Neural cell (in vitro differentiated cells): ENCODE data around the gene FBXO5. TPM values are rescaled to one million over a fixed set of nuclear protein-coding genes. Genes with fewer than 3 reads are reported as not detected.
"Not testable (repeated sequence)": the region's sequence is repeated elsewhere in the genome, so short reads cannot be mapped to it uniquely, and the experiment has no call there.

Source experiments
- H2AFZ ChIP-seq: fragments of 200-600, 300-800 bp; sonication (generic), shearing (Covaris generic); 2 replicates; pipeline ENCODE4 v1.6.0; 2014; ENCODE audit warnings: low read depth, mild to moderate bottlenecking, antibody characterized with exemption, low read length, moderate library complexity
- H3F3A ChIP-seq: fragments of 200-600 bp; shearing (Covaris generic); 2 replicates; pipeline ENCODE4 v1.6.1; 2016; ENCODE audit warnings: mild to moderate bottlenecking, moderate library complexity, mixed read lengths, antibody characterized with exemption, low read length; ENCODE audit not compliant: insufficient read depth, poor library complexity, severe bottlenecking
- H3K27ac ChIP-seq: fragments of 200-600, 300-800 bp; sonication (generic), shearing (Covaris generic); 2 replicates; pipeline ENCODE4 v1.5.1; 2014; ENCODE audit warnings: mild to moderate bottlenecking, low read length, moderate library complexity
- H3K27me3 ChIP-seq: fragments of 300-800, 200-600 bp; sonication (generic), shearing (Covaris generic); 2 replicates; pipeline ENCODE4 v1.6.0; 2014; ENCODE audit warnings: mild to moderate bottlenecking, low read depth, low read length, moderate library complexity; ENCODE audit not compliant: insufficient read depth
- H3K36me3 ChIP-seq: fragments of 300-800, 200-600 bp; sonication (generic), shearing (Covaris generic); 2 replicates; pipeline ENCODE4 v1.5.1; 2014; ENCODE audit warnings: mild to moderate bottlenecking, antibody characterized with exemption, low read length, moderate library complexity; ENCODE audit not compliant: insufficient read depth
- H3K4me2 ChIP-seq: fragments of 300-800, 200-600 bp; sonication (generic), shearing (Covaris generic); 2 replicates; pipeline ENCODE4 v1.6.0; 2014; ENCODE audit warnings: mild to moderate bottlenecking, low read length
- H3K4me3 ChIP-seq: fragments of 300-800, 200-600 bp; sonication (generic), shearing (Covaris generic); 2 replicates; pipeline ENCODE4 v1.5.1; 2014; ENCODE audit warnings: mild to moderate bottlenecking, low read length, moderate library complexity
- H3K79me2 ChIP-seq: fragments of 200-600 bp; shearing (Covaris generic); replicated peaks from 2 replicates; pipeline ENCODE4 v1.6.0; 2014; ENCODE audit warnings: mild to moderate bottlenecking, low read length, moderate library complexity; ENCODE audit not compliant: insufficient read depth
- H3K9ac ChIP-seq: fragments of 300-800, 200-600 bp; sonication (generic), shearing (Covaris generic); 2 replicates; pipeline ENCODE4 v1.6.1; 2016; ENCODE audit warnings: mild to moderate bottlenecking, low read length, mixed read lengths
- H3K9me2 ChIP-seq: fragments of 200-600 bp; shearing (Covaris generic); 2 replicates; pipeline ENCODE4 v1.6.1; 2016; ENCODE audit warnings: mild to moderate bottlenecking, low read length, mixed read lengths; ENCODE audit not compliant: insufficient read depth
- H3K9me3 ChIP-seq: fragments of 200-600, 300-800 bp; sonication (generic), shearing (Covaris generic); 2 replicates; pipeline ENCODE4 v1.6.1; 2016; ENCODE audit warnings: mild to moderate bottlenecking, mixed run types, low read length, moderate library complexity, mixed read lengths
- H4K20me1 ChIP-seq: fragments of 200-600 bp; shearing (Covaris generic); 2 replicates; pipeline ENCODE4 v1.6.1; 2016; ENCODE audit warnings: mild to moderate bottlenecking, mixed run types; ENCODE audit not compliant: insufficient read depth
- EP300 ChIP-seq: fragments of 450-650 bp; conservative IDR thresholded peaks from 2 replicates; pipeline ENCODE4 v1.6.1; 2014; ENCODE audit warnings: antibody characterized with exemption, mild to moderate bottlenecking, moderate library complexity; ENCODE audit not compliant: poor library complexity, severe bottlenecking
- EZH2 ChIP-seq: fragments of 200-600, 300-800 bp; shearing (Covaris generic), sonication (generic); IDR thresholded peaks from 2 replicates; pipeline ENCODE4 v1.6.1; 2014; ENCODE audit warnings: antibody characterized with exemption, low read length, borderline replicate concordance, mild to moderate bottlenecking; ENCODE audit not compliant: insufficient read depth, poor library complexity, severe bottlenecking
- MXI1 ChIP-seq: fragments of 450-650 bp; conservative IDR thresholded peaks from 2 replicates; pipeline ENCODE4 v1.6.1; 2014; ENCODE audit warnings: antibody characterized with exemption, mild to moderate bottlenecking; ENCODE audit not compliant: poor library complexity, severe bottlenecking
- POLR2AphosphoS5 ChIP-seq: IDR thresholded peaks from 2 replicates; pipeline ENCODE4 v1.6.1; 2012
- RAD21 ChIP-seq: fragments of 450-650 bp; conservative IDR thresholded peaks from 2 replicates; pipeline ENCODE4 v1.6.1; 2014; ENCODE audit warnings: antibody characterized with exemption, mild to moderate bottlenecking, moderate library complexity
- SMC3 ChIP-seq: fragments of 450-650 bp; conservative IDR thresholded peaks from 2 replicates; pipeline ENCODE4 v1.6.1; 2014; ENCODE audit warnings: antibody characterized with exemption, mild to moderate bottlenecking, moderate library complexity; ENCODE audit not compliant: poor library complexity
- TAF1 ChIP-seq: IDR thresholded peaks from 2 replicates; pipeline ENCODE4 v1.6.1; 2012; ENCODE audit warnings: low read depth
- polyA plus RNA-seq: library from polyadenylated mRNA; depleted of rRNA; stranded (reverse); fragments of >200 nt; gene quantifications from 2 replicates; pipeline ENCODE4 v1.2.3, GENCODE V29; 2014
- TF ChIP-seq, protein P1 (sequence below): IDR thresholded peaks from 2 replicates; pipeline ENCODE4 v1.6.1; 2012; ENCODE audit warnings: borderline replicate concordance
- TF ChIP-seq, protein P2 (sequence below): fragments of 450-650 bp; IDR thresholded peaks from 2 replicates; pipeline ENCODE4 v1.5.1; 2014; ENCODE audit warnings: antibody characterized with exemption, mild to moderate bottlenecking, moderate library complexity; ENCODE audit not compliant: poor library complexity, severe bottlenecking

Gene FBXO5
- polyA plus RNA-seq, 1 donor from 2014 or later: 8.7 TPM

DNA sequence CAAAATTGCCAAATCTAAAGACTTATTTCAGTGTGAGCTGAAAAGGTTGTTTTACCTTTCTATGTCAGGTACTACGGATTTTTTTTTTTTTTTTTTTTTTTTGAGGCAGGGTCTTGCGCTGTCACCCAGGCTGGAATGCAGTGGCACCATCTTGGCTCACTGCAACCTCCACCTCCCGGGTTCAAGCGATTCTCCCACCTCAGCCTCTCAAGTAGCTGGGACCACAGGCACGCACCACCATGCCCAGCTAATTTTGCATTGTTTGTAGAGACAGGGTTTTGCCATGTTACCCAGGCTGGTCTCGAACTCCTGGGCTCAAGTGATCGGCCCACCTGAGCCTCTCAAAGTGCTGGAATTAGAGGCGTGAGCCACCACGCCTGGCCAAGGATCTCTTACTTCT, 17.9 kb upstream of the FBXO5 start:
- not testable (repeated sequence) for H3K27me3 ChIP-seq, H3K9me2 ChIP-seq, H2AFZ ChIP-seq, H3K27ac ChIP-seq, H3K9ac ChIP-seq, H3K36me3 ChIP-seq, H3K9me3 ChIP-seq, H3F3A ChIP-seq, H4K20me1 ChIP-seq
- H3K4me3 ChIP-seq: peak overlapping the region; percentile 84
- H3K4me2 ChIP-seq: peak overlapping the region; percentile 84
- peaks cover 53% of the 10 kb centered on the region for H3K79me2 ChIP-seq

DNA sequence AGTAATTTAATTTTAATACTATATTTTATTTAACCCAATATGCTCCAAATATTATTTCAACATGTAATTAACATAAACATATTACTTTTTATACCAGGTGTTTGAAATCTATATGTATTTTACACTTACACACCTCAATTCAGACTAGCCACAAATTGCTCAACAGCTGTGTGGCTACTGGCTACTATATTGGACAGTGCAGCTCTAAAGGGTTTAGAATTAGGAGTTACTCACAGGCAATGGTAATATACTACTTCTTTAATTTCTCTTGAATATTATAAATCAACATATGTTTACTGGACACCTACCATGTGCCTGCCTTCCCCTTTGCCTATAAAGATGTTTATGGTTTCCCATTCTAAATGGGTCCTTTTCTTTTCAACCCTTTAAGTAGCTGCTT, 17.4 kb upstream of the FBXO5 start:
- no peaks in the 10 kb centered on the region for H3K9me3 ChIP-seq
- H3K4me3 ChIP-seq: peak overlapping the region; percentile 84
- peaks cover 53% of the 10 kb centered on the region for H3K79me2 ChIP-seq
- H3K27me3 ChIP-seq: no peaks in the 10 kb centered on the region
- TF ChIP-seq TAF1 (no peak), MXI1 (no peak), SMC3 (no peak), EZH2 (no peak), POLR2AphosphoS5 (no peak), RAD21 (no peak), EP300 (no peak)
- TF ChIP-seq, protein P1, sequence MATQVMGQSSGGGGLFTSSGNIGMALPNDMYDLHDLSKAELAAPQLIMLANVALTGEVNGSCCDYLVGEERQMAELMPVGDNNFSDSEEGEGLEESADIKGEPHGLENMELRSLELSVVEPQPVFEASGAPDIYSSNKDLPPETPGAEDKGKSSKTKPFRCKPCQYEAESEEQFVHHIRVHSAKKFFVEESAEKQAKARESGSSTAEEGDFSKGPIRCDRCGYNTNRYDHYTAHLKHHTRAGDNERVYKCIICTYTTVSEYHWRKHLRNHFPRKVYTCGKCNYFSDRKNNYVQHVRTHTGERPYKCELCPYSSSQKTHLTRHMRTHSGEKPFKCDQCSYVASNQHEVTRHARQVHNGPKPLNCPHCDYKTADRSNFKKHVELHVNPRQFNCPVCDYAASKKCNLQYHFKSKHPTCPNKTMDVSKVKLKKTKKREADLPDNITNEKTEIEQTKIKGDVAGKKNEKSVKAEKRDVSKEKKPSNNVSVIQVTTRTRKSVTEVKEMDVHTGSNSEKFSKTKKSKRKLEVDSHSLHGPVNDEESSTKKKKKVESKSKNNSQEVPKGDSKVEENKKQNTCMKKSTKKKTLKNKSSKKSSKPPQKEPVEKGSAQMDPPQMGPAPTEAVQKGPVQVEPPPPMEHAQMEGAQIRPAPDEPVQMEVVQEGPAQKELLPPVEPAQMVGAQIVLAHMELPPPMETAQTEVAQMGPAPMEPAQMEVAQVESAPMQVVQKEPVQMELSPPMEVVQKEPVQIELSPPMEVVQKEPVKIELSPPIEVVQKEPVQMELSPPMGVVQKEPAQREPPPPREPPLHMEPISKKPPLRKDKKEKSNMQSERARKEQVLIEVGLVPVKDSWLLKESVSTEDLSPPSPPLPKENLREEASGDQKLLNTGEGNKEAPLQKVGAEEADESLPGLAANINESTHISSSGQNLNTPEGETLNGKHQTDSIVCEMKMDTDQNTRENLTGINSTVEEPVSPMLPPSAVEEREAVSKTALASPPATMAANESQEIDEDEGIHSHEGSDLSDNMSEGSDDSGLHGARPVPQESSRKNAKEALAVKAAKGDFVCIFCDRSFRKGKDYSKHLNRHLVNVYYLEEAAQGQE: no peak
- TF ChIP-seq, protein P2, sequence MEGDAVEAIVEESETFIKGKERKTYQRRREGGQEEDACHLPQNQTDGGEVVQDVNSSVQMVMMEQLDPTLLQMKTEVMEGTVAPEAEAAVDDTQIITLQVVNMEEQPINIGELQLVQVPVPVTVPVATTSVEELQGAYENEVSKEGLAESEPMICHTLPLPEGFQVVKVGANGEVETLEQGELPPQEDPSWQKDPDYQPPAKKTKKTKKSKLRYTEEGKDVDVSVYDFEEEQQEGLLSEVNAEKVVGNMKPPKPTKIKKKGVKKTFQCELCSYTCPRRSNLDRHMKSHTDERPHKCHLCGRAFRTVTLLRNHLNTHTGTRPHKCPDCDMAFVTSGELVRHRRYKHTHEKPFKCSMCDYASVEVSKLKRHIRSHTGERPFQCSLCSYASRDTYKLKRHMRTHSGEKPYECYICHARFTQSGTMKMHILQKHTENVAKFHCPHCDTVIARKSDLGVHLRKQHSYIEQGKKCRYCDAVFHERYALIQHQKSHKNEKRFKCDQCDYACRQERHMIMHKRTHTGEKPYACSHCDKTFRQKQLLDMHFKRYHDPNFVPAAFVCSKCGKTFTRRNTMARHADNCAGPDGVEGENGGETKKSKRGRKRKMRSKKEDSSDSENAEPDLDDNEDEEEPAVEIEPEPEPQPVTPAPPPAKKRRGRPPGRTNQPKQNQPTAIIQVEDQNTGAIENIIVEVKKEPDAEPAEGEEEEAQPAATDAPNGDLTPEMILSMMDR: no peak
- no peak overlapping the region for H3K27ac ChIP-seq
- no peak overlapping the region for H3K9ac ChIP-seq
- no peaks in the 10 kb centered on the region for H3K9me2 ChIP-seq
- H3F3A ChIP-seq: peaks cover 6% of the 10 kb centered on the region
- no peak overlapping the region for H2AFZ ChIP-seq
- no peaks in the 10 kb centered on the region for H3K36me3 ChIP-seq
- no peaks in the 10 kb centered on the region for H4K20me1 ChIP-seq
- no peak overlapping the region for H3K4me2 ChIP-seq

DNA sequence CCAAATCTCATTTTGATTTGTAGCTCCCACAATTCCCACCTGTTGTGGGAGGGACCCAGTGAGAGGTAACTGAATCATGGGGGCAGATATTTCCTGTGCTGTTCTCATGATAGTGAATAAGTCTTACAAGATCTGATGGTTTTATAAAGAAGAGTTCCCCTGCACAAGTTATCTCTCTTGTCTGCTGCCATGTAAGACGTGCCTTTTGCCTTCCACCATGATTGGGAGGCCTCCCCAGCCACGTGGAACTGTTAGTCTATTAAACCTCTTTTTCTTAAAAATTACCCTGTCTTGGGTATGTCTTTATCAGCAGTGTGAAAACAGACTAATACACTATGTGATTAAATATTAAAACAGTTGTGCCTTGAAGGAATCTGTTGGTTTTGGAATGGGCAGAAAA, 16.7 kb upstream of the FBXO5 start:
- H3K27me3 ChIP-seq, H3K36me3 ChIP-seq, H4K20me1 ChIP-seq, H3F3A ChIP-seq, H3K27ac ChIP-seq, H2AFZ ChIP-seq, H3K4me2 ChIP-seq, H3K9me3 ChIP-seq, H3K9me2 ChIP-seq, H3K9ac ChIP-seq, H3K4me3 ChIP-seq: not testable (repeated sequence)
- H3K79me2 ChIP-seq: peaks cover 52% of the 10 kb centered on the region
